ENCODE data around the gene SHE.
"Not testable (repeated sequence)": the region's sequence is repeated elsewhere in the genome, so short reads cannot be mapped to it uniquely, and the experiment has no call there.

The SHE gene

GRCh38 chr1:154514066-154514553, 11.9 kb upstream of the SHE start:
- DNase-seq (ENCODE audit: low read depth) = no peak

DNA sequence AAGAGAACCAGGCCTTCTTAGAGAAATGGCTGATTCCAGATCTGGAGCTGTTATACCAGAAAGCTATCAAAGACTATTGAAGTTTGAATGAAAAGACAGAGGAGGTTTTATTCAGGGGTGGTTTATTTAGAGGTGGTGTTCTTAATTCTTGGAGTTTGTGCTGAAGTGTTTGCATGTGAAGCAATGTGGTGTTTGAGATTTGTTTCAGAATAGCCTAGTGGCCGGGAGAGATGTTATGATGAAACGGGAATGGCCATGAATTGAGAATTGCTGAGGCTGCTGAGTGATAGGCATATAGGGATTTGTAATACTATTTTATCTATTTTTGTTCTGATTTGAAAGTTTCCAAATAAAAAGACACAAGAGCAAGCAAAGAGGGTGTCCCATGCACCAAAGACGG, 10.5 kb upstream of the SHE start:
- no peak for DNase-seq (ENCODE audit: low read depth)

DNA sequence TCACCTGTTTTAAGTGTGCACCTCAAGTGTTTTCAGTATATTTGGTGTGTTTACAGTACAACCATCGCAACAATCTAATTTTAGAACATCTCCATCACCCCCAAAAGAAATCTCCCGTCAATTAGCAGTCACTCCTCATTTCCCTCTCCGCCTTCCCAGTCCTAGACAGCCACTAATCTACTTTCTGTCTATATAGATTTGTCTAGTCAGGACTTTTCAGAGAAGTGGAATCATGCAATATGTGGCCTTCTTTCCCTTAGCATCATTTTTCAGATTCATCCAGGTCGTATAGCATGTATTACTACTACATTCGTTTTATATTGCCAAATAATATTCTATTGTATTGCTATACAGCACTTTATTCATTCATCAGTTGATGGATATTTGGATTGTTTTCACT, 1.7 kb upstream of the SHE start:
- DNase-seq (ENCODE audit: low read depth) = no peak

DNA sequence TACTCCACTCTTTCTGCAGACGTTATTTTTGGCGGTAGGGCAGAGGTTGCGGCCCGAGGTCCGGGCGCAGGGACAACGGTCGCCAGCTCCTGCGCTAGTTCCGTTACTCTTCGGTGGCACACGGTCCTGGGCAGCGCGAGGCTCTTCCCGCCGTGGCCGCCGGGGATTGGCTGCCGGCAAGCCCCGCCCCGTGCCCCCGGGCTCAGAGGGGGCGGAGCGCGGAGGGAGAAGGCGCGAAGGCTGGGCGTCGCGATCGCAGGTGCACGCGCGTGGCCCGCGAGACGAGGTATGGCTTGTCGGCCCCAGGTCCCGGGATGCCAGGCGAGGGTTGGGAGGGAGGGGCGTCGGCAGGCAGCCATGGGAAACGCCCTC, 518 bp upstream of the SHE start:
- DNase-seq (ENCODE audit: low read depth) = no peak

DNA sequence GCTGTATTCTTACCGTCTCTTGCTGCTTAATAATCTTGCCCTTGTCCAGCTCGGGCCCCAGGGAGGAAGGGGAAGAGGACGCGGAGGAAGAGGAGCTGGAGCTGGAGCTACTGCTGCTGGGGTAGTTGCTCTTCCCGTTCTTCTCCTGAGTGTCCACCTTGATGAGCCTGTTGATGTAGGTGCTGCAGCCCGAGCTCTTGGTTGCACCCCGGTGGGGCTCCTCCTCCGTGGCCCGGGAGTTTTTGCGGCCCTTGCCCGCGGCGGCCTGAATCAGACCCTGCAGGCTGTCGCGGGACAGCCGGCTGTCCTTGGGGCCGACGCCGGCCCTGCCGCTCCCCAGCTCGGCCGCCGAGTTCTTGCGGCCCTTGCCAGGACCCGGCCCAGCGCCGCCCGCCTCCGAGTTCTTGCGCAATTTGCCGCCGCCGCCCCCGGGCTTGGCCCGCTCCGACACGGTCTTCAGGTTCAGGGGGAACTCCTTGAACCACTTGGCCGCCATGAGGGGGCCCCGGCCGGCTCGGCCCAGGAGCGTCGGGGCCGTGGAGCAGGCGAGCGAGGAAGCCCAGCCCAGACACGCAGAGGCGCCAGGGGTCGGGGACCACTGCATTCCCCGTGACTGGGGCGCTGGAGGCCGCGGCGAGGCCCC, 668 bp downstream of the SHE start:
- DNase-seq (ENCODE audit: low read depth) = no peak

GRCh38 chr1:154500533-154500932, 1.7 kb downstream of the SHE start:
- DNase-seq (ENCODE audit: low read depth) = no peak

- DNase-seq (ENCODE audit: low read depth) = no peak
Measured at GRCh38 chr1:154499446-154499845, 2.8 kb downstream of the SHE start.

GRCh38 chr1:154497026-154497806, 5.0 kb downstream of the SHE start:
- DNase-seq (ENCODE audit: low read depth) = no peak

GRCh38 chr1:154496383-154496782, 5.8 kb downstream of the SHE start:
- DNase-seq (ENCODE audit: low read depth) = no peak

GRCh38 chr1:154495496-154496273, 6.5 kb downstream of the SHE start:
- no peak for DNase-seq (ENCODE audit: low read depth)

GRCh38 chr1:154493276-154493675, 8.9 kb downstream of the SHE start:
- no peak for DNase-seq (ENCODE audit: low read depth)

GRCh38 chr1:154492115-154492514, 10.1 kb downstream of the SHE start:
- no peak for DNase-seq (ENCODE audit: low read depth)

- DNase-seq (ENCODE audit: low read depth) = no peak
Measured at GRCh38 chr1:154490317-154490716, 11.9 kb downstream of the SHE start.

GRCh38 chr1:154489695-154490274, 12.4 kb downstream of the SHE start:
- no peak for DNase-seq (ENCODE audit: low read depth)

- no peak for DNase-seq (ENCODE audit: low read depth)
Measured at GRCh38 chr1:154488922-154489321, 13.3 kb downstream of the SHE start.

DNA sequence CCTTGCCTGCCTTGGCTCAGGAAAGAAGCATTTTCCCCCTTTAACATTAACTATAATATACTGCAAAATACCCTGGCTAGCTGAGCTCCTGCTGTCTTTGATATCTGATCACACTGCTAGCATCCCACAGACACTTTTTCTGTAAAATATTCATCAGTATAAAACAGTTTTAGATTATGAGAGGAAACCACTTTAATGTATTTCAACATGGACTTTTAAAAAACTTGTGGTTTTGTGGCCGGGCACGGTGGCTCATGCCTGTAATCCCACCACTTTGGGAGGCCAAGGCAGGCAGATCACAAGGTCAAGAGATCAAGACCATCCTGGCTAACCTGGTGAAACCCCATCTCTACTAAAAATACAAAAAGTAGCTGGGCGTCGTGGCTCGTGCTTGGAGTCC, 15.5 kb downstream of the SHE start:
- not testable (repeated sequence) for DNase-seq (ENCODE audit: low read depth)

DNA sequence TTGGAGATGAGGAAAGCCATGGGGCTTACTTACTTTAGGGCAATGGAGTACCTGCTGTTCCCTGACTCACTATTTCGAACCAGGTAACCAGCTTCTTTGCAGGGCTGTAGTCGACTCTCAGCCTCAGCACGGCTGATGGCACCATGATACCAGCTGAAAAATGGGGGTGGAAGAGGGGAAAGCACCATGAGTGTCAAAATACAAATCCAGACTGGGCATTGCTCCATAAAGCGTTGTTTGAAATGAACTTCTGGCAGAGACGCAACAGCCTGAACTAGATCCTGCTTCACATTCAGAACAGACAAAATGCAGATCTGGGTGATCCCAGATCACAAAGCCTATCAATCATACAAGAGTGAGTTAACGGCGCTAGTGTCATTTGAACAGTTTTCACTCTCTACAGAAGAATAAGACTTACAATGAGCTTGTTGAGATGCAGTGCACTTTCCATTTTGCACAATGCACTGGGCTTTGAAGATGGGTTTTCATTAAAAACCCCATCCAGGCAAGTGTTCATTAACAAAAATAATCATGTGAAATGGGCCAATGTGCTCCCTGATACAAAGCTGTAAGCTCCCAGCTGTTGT, 16.2 kb downstream of the SHE start:
- DNase-seq (ENCODE audit: low read depth) = no peak

DNA sequence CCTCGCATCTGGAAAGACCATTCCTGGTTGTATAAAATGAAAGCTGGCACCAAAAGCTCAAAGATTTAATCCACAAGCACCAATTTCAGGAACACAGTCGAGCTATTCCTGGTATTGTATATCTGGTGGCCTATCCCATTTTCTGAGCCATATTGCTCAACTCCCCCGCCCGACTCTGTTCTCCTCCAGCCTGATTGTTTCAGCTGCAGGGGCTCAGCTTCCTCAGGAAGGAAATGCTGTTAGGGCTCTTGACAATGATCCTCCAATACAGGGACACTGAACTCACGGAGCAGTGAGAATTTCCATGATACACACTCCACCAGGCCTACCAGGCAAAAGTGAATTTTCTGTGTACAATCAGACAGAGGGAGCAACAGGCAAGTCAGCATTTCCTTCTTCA, 17.1 kb downstream of the SHE start:
- no peak for DNase-seq (ENCODE audit: low read depth)

GRCh38 chr1:154483941-154484803, 18.0 kb downstream of the SHE start:
- peak; percentile 33 for DNase-seq (ENCODE audit: low read depth)

GRCh38 chr1:154481053-154481452, 21.2 kb downstream of the SHE start:
- DNase-seq (ENCODE audit: low read depth) = no peak

GRCh38 chr1:154479764-154480421, 22.3 kb downstream of the SHE start:
- peak; percentile 81 for DNase-seq (ENCODE audit: low read depth)

Data from HS-5 (cell line).